HG03097 (cell line): ENCODE data around the gene CYB5D1.

ENCODE experiments used
- ATAC-seq: cut with Tn5 transposase; IDR thresholded peaks from one replicate; pipeline ENCODE4 v1.9.1; 2021; ENCODE audit not compliant: unreplicated experiment, low FRiP score

The CYB5D1 gene

GRCh38 chr17:7844292-7845154, 13.3 kb upstream of the CYB5D1 start:
- peak; percentile 32 for ATAC-seq

- ATAC-seq = no peak
Observed at GRCh38 chr17:7845359-7846062, 12.3 kb upstream of the CYB5D1 start.

- ATAC-seq = no peak
Observed at GRCh38 chr17:7846063-7846735, 11.6 kb upstream of the CYB5D1 start.

GRCh38 chr17:7846765-7847661, 10.8 kb upstream of the CYB5D1 start:
- ATAC-seq = no peak

- no peak for ATAC-seq
Observed at GRCh38 chr17:7848131-7848579, 9.6 kb upstream of the CYB5D1 start.

GRCh38 chr17:7848739-7849129, 9.1 kb upstream of the CYB5D1 start:
- ATAC-seq = no peak

- ATAC-seq = no peak
Observed at GRCh38 chr17:7849130-7849750, 8.6 kb upstream of the CYB5D1 start.

- no peak for ATAC-seq
Observed at GRCh38 chr17:7849751-7850504, 7.9 kb upstream of the CYB5D1 start.

GRCh38 chr17:7850701-7851437, 6.9 kb upstream of the CYB5D1 start:
- no peak for ATAC-seq

- ATAC-seq = peak; percentile 58
Observed at GRCh38 chr17:7851438-7852261, 6.2 kb upstream of the CYB5D1 start.

GRCh38 chr17:7852262-7852670, 5.5 kb upstream of the CYB5D1 start:
- ATAC-seq = no peak

- no peak for ATAC-seq
Observed at GRCh38 chr17:7852919-7853690, 4.7 kb upstream of the CYB5D1 start.

GRCh38 chr17:7853691-7854038, 4.1 kb upstream of the CYB5D1 start:
- no peak for ATAC-seq

- no peak for ATAC-seq
Observed at GRCh38 chr17:7854078-7854777, 3.6 kb upstream of the CYB5D1 start.

GRCh38 chr17:7854851-7855659, 2.7 kb upstream of the CYB5D1 start, which contains the start of gene TMEM88:
TMEM88 (plus strand) TSS chr17:7855066; CDS start chr17:7855075, 9 bp downstream.
- no peak for ATAC-seq

GRCh38 chr17:7855660-7856010, 2.2 kb upstream of the CYB5D1 start:
- no peak for ATAC-seq
